Smooth muscle cell (in vitro differentiated cells): ENCODE results near the gene TRABD2B. TPM values are rescaled to one million over a fixed set of nuclear protein-coding genes. Genes with fewer than 3 reads are reported as not detected.

ENCODE experiments used
- DNase-seq: peaks from one replicate; lab custom pipeline; 2025; ENCODE audit not compliant: unreplicated experiment; lab: John Stamatoyannopoulos, UW
- H2AFZ ChIP-seq: fragments of 200-600 bp; sonication (generic); 2 replicates; pipeline ENCODE4 v1.6.0; 2016; ENCODE audit warnings: antibody characterized with exemption, low read depth, mild to moderate bottlenecking
- H3F3A ChIP-seq: fragments of 200-600 bp; sonication (generic); 2 replicates; pipeline ENCODE4 v1.6.0; 2017; ENCODE audit warnings: antibody characterized with exemption, low read depth
- H3K27ac ChIP-seq: fragments of 200-600 bp; sonication (generic); 2 replicates; pipeline ENCODE4 v1.5.1; 2016; ENCODE audit warnings: low read depth, mild to moderate bottlenecking
- H3K27me3 ChIP-seq: fragments of 200-600 bp; sonication (generic); 2 replicates; pipeline ENCODE4 v1.6.1; 2016; ENCODE audit warnings: low read depth, mild to moderate bottlenecking
- H3K36me3 ChIP-seq: fragments of 200-600 bp; sonication (generic); 2 replicates; pipeline ENCODE4 v1.5.1; 2016; ENCODE audit warnings: low read depth
- H3K4me1 ChIP-seq: fragments of 200-600 bp; sonication (generic); 2 replicates; pipeline ENCODE4 v1.5.1; 2016; ENCODE audit warnings: low read depth
- H3K4me2 ChIP-seq: fragments of 200-600 bp; sonication (generic); 2 replicates; pipeline ENCODE4 v1.6.0; 2016; ENCODE audit warnings: mild to moderate bottlenecking
- H3K4me3 ChIP-seq: fragments of 200-600 bp; sonication (generic); 2 replicates; pipeline ENCODE4 v1.5.1; 2016; ENCODE audit warnings: mild to moderate bottlenecking
- H3K79me2 ChIP-seq: fragments of 200-600 bp; sonication (generic); 2 replicates; pipeline ENCODE4 v1.6.0; 2016; ENCODE audit warnings: low read depth, mild to moderate bottlenecking
- H3K9ac ChIP-seq: fragments of 200-600 bp; sonication (generic); 2 replicates; pipeline ENCODE4 v1.6.0; 2016; ENCODE audit warnings: low read depth
- H3K9me3 ChIP-seq: fragments of 200-600 bp; sonication (generic); replicated peaks from 2 replicates; pipeline ENCODE4 v1.5.1; 2016; ENCODE audit warnings: low read depth
- H4K20me1 ChIP-seq: fragments of 200-600 bp; sonication (generic); 2 replicates; pipeline ENCODE4 v1.6.0; 2016; ENCODE audit warnings: low read depth
- CTCF ChIP-seq: fragments of 200-600 bp; sonication (generic); IDR thresholded peaks from 2 replicates; pipeline ENCODE4 v1.5.1; 2017; ENCODE audit warnings: borderline replicate concordance, mild to moderate bottlenecking, antibody characterized with exemption; ENCODE audit not compliant: insufficient read depth, poor library complexity, severe bottlenecking
- WGBS: methylation state at CpG from one replicate; pipeline ENCODE4 v1.1.7; 2016; ENCODE audit warnings: low lambda C conversion rate; 5-methylcytosine and 5-hydroxymethylcytosine counted together
- polyA plus RNA-seq: library from polyadenylated mRNA; unstranded; fragments of >200 nt; fragmentation: Nextera tagmentation; extraction: Ambion mirVana; gene quantifications from 2 replicates; pipeline ENCODE4 v1.2.1, GENCODE V29; 2016
- total RNA-seq: library from RNA; depleted of rRNA; stranded (reverse); fragments of >200 nt; gene quantifications from 2 replicates; pipeline ENCODE4 v1.2.3, GENCODE V29; 2014

The TRABD2B gene
- total and polyA plus RNA-seq, 2 experiments from 2014 or later: 0.94 to 4.9 TPM

GRCh38 chr1:47763591-47764171, 233.5 kb downstream of the TRABD2B start:
- H3K4me2 ChIP-seq: peak overlapping the region; percentile 33

GRCh38 chr1:47761974-47762373, 235.2 kb downstream of the TRABD2B start:
- no peaks in the 10 kb centered on the region for H3K79me2 ChIP-seq
- no peak for TF ChIP-seq CTCF
- H3K4me3 ChIP-seq: no peak overlapping the region
- no peaks in the 10 kb centered on the region for H3K9me3 ChIP-seq
- H2AFZ ChIP-seq: no peak overlapping the region
- H3K4me2 ChIP-seq: no peak overlapping the region
- no peak overlapping the region for H3K9ac ChIP-seq
- 71% methylated on average over 5 of the region's 5 CpGs for WGBS
- no peaks in the 10 kb centered on the region for H3K36me3 ChIP-seq
- no peaks in the 10 kb centered on the region for H3F3A ChIP-seq
- peaks cover 4% of the 10 kb centered on the region for H3K27me3 ChIP-seq
- no peak overlapping the region for H3K27ac ChIP-seq
- H3K4me1 ChIP-seq: no peaks in the 10 kb centered on the region
- H4K20me1 ChIP-seq: no peaks in the 10 kb centered on the region
- no peak for DNase-seq

More at GRCh38 chr1:47763591-47764171, 233.5 kb downstream of the TRABD2B start:
- Histone ChIP-seq H3K27ac (no peak overlapping the region), H3F3A (no peaks in the 10 kb centered on the region), H3K4me1 (no peaks in the 10 kb centered on the region), H4K20me1 (no peaks in the 10 kb centered on the region), H3K9ac (no peak overlapping the region), H3K4me3 (no peak overlapping the region), H2AFZ (no peak overlapping the region), H3K79me2 (no peaks in the 10 kb centered on the region), H3K27me3 (no peaks in the 10 kb centered on the region), H3K36me3 (no peaks in the 10 kb centered on the region), H3K9me3 (no peaks in the 10 kb centered on the region)
- no peak for DNase-seq
- no peak for TF ChIP-seq CTCF
- WGBS: 46% methylated on average over 9 of the region's 9 CpGs

- no peak overlapping the region for H3K4me3 ChIP-seq
- DNase-seq: no peak
- H3K36me3 ChIP-seq: no peaks in the 10 kb centered on the region
- no peak overlapping the region for H3K9ac ChIP-seq
- no peak overlapping the region for H3K27ac ChIP-seq
- TF ChIP-seq CTCF: no peak
- H3K27me3 ChIP-seq: peaks cover 4% of the 10 kb centered on the region
- H4K20me1 ChIP-seq: no peaks in the 10 kb centered on the region
- no peak overlapping the region for H2AFZ ChIP-seq
- H3F3A ChIP-seq: no peaks in the 10 kb centered on the region
- no peaks in the 10 kb centered on the region for H3K4me1 ChIP-seq
- no peaks in the 10 kb centered on the region for H3K9me3 ChIP-seq
- H3K79me2 ChIP-seq: no peaks in the 10 kb centered on the region
- no peak overlapping the region for H3K4me2 ChIP-seq
- WGBS: 90% methylated on average over 8 of the region's 8 CpGs
These were observed 235.8 kb downstream of the TRABD2B start for GRCh38 chr1:47761201-47761930.
